ENCODE results near the gene MRPL48.
"Not testable (repeated sequence)": the region's sequence is repeated elsewhere in the genome, so short reads cannot be mapped to it uniquely, and the experiment has no call there.

MRPL48 gene

DNA sequence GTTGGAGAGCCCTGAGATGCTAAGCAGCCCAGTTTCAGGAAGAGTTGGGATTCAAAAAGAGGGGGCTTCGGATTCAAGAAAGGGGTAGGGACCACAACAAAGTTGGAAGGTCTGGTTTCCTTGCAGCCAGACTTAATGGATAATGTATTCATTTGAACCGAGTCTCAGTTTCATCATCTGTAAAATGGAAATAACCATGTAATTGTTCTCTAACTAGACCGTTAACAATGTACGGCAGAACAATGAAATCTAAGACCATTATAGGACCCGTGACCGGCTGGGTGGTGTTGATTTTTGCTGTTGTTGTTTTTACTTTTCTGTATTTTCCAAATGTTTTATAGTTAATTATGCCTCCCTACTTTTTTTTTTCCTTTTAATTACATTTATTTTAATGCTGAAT is 6.4 kb upstream of the MRPL48 start:
- DNase-seq: no peak

DNA sequence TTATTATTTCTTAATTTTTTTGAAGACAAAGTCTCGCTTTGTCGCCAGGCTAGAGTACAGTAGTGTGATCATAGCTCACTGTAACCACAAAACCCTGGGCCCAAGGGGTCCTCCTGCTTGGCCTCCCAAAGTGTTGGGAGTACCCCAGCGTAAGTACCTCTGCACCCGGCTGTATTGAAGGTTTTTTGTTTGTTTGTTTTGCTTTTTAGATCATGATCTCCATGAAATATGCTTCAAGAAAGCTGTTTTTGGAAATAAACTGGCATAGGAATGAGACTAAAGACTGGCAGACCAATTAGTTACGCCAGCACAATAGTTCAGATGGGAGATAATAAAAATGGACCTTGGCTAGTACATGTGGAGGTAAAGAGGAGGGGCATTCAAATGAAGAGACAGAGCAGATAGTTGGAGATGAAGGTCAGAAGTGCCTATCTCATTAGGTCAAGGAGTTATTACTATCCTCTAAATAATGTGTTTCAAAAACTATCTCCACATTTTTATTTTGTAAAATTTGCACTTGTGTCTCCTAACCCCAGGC is 4.1 kb upstream of the MRPL48 start:
- no peak for DNase-seq

DNA sequence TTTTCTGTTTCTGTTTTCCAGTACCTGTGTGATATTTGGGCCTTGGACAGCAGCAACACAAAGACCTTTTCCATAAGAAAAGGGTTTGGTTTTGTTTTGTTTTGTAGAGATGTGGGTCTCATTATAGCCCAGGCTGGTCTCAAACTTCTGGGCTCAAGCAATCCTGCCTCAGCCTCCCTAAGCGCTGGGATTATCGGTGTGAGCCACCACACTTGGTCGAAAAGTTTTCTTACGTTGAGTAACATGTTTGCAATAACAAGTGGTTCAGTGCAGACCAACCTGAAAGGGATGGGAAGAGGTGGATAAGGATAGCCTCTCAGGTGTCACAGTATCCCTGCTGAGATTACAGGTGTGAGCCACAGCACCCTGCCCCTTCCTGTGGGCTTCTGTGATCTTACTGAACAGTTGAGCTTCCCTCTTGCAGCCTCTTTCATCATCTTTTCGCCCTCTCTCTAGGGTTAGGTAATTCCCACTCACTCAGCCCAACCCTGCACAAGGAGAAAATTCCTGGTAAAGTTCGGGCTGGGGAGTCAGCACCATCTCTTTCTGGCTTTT is 3.5 kb upstream of the MRPL48 start:
- no peak for DNase-seq

DNA sequence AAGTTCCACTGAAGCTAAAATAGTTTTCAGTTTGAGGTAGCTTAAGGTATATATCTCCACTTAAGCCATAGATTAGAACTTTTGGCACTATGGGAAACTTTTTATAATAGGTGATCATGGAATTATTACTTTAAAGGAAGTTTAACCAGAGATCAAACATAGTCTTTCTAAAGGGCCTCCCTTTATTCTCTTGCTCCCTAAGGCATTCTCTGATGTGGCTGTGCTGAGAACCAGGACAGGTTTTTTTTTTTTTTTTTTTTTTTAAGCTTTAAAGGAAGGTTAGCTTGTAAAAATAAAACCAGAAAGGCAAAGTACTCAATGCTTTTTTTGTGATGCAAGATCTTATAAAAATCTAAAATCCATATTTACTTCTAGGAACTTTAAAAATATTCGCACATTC is 2.9 kb upstream of the MRPL48 start:
- DNase-seq: no peak

DNA sequence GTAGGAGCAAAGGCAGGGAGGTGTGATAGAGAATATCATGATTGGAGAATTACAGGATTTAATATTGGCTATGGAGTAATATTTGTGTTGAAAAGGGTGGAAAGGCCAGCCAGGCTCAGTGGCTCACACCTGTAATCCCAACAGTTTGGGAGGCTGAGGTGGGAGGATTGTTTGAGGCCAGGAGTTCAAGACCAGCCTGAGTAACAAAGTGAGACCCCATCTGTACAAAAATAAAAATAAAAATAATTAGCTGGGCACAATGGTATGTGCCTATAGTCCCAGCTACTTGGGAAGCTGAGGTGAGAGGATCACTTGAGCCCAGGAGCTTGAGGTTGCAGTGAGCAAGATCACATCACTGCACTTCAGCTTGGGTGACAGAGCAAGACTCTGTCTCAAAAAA is 2.2 kb upstream of the MRPL48 start:
- DNase-seq: not testable (repeated sequence)

DNA sequence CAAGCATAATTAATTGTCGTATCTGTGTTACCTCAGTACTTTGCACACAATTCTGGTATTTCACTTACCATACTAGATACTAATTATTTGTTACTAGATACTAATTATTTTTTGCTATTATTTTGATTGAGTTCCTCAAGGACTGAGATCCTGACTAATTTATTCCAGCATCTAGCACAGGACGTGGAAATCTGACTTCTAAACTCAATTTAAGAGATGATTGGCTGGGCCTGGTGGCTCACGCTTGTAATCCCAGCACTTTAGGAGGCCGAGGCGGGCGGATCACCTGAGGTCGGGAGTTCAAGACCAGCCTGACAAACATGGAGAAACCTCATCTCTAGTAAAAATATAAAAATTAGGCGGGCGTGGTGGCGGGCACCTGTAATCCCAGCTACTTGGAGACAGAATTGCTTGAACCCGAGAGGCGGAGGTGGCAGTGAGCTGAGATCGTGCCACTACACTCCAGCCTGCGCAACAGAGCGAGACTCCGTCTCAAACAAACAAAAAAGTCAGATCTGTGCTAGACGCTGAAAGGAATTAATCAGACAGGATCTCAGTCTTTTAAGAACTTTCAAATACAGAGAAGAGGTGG is 527 bp upstream of the MRPL48 start:
- DNase-seq: no peak

DNA sequence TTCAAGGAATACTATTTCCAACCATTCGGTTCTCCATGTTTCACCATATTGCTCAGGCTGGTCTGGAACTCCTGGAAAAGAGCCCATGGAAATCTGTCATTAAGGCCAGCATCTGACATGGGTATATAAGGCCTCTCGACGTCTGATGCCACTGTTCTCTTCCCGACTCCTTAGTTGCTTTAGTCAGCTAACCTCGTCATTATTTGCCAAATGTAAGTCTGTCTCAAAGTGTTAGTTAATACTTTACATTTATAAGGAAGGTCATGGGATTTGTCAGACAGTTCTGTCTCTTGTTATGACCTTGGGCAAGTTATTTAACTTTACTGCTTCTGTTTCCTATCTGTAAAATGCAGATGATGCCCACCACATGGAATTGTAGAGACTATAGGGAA is 1.6 kb downstream of the MRPL48 start:
- no peak for DNase-seq

DNA sequence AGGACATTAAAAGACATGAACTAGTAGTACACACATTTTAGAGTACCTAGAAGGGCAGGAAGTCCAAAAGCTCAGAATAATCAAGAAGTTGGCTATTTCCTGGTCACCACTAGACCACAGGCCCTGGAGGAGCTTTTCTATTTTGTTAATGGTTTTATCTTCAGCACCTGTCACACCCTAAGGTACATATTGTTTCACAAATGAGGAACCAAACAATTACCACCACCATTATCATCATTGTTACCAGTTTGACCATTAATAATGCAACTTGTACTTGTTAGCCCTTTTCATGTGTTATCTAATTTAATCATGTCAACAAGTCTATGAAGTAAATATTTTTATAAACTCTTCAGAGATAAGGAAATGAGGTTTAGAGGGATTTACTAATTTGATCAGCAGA is 4.9 kb downstream of the MRPL48 start:
- DNase-seq: no peak

DNA sequence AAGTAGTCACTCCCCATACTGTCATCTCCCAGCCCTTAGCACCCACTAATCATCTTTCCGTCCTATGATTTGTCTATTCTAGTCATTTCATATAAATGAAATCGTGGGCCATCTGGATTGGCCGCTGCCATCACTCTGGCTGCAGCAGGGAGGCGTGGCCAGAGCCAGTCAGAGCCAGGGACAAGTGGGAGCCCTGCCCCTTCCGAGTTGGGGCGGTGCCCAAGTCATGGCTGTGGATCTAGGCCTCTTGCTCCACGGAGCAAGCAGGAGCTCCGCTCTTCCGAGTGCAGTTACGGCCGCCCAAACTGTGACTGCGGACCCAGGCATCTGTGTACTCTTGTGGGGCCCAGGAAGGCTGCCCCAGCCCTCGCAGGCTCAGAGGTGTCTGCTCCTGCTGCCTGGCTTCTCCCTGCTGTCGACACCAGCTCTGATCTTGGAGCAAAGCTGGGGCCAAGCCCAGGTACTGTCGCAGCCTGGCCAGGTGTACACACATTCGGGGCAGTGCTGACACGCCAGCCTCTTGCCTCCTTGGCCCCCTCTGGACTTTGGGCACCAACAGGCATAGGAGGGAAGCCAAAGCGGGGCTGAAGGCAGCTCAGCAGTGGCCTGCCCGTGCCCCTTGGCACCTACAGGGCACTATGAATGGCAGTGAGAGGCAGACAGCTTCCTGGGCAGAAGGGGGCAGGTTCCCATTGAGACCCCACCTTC is 8.4 kb downstream of the MRPL48 start:
- no peak for DNase-seq

DNA sequence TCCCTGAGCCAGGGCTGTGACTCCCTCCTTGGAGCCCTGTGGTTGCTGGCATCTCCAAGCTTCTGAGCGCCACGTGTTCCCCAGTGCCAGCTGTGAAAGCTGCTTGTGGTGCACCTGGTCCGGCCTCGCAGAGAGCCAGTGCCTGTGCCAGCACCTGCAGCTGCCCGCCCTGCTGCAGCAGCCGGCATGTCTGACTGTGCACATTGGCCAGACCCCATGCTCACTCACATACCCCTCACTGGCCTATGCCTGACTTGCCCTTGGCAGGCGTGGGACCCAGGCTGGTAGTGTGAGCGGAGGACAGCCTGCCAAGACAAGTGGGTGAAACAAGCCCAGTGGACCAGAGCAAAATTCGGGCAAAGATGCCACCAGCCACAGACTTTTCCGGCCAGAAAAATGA is 9.8 kb downstream of the MRPL48 start:
- no peak for DNase-seq

DNA sequence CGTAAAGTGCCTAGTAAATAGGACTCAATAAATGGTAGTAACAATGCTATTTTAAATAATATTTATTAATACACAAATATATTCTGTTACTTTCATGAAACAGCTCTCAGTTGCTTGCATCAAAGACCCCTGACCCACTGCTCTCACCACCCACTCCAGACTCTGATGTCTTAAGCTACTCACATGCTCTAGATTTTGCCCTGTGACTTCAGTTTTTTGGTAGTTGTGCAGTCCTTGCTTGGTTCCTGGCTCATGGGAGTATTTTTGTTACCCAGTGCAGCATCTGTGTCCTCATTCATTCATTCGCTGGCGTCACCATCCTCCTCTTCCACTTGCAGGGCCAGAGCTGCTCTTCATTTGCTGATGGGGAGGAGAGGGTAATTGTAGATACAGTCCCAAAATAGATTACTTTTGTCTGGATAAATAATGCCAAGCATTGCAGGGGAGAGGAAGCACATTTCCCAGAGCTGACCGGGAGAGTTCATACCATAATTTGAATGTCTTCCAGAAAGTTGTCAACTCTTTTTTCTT is 12.7 kb downstream of the MRPL48 start:
- DNase-seq: no peak

DNA sequence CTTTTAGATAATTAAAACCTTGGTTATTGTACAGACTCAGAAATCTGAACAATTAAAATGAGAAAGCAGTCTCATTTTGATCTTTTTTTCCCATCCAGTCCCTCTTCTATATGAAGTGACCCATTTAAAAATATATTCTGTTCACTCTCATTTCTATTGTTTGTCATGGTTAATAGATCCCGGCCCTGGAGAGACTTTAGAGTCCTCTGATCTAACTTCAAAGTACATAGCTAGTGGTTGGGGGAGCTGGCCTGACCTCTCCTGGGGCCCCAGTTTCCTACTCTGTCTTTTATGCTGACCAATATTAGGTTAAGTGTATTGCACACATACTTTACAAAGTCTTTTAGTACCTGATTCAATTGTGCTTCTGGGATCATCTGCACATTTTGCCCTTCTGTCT is 13.5 kb downstream of the MRPL48 start:
- DNase-seq: no peak

DNA sequence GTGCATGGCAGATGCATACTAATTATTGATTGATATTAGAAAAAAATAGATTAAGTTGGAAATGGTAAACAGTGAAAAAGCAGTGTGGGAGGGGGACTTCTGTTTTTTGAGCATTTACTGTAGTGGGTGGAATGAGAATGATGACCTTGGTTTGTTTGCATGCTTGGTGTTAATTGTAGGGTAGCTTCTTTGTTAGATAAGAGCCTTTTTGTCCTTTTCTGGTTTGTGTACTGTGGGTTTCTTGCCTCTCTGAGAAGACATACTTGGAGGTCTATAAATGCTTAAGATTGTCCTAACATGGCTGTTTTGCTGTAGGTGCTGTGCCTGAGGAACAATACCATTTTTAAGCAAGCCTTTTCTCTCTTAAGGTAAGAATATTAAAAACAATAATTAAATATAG is 17.0 kb downstream of the MRPL48 start:
- no peak for DNase-seq

DNA sequence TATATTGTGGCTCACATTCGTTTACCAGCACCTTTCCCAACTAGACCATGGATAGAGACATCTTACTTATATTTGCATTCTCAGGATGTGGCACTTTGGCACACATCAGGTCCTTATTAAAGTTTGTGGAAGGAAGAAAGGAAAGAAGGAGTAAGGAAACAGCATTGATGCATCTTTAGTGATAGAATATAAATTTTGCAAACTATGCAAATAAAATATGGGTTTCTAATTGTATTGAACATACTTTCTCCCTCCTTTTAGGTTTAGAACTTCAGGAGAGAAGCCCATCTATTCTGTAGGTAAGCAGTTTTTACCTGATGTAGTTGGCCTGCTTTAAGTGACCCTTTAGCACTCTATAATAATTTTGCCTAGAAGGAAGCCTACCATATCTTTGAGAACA is 20.4 kb downstream of the MRPL48 start:
- DNase-seq: no peak

DNA sequence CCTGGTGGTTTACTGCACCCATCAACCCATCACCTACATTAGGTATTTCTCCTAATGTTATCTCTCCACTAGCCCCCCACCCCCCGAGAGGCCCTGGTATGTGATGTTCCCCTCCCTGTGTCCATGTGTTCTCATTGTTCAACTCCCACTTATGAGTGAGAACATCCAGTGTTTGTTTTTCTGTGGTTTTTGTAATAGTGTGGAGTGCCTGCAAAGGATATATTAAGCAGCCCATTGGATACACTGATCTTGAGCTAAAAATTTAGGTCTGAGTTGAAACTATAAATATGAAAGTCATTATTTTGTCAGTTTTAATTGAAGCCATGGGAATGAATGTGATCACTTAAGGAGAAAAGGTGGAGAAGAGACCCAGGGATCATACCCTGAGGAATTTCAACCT is 23.0 kb downstream of the MRPL48 start:
- no peak for DNase-seq

DNA sequence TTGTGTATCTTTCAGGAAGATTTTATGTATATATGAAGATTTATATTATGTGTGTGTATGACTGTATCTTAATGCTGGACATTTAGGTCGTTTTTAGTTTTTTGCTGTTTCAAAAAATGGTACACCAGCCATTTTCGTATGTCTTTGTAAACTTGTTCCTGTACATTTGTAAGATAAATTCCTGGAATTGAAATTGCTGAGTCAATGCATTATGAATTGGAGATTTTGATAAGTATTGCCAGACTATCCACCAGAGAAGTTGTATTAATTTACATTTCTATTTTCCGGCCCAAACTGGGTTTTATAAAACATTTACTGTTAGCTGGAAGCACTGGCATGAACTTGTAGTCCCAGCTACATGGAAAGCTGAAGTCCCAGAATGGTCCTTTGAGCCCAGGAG is 24.6 kb downstream of the MRPL48 start:
- no peak for DNase-seq

DNA sequence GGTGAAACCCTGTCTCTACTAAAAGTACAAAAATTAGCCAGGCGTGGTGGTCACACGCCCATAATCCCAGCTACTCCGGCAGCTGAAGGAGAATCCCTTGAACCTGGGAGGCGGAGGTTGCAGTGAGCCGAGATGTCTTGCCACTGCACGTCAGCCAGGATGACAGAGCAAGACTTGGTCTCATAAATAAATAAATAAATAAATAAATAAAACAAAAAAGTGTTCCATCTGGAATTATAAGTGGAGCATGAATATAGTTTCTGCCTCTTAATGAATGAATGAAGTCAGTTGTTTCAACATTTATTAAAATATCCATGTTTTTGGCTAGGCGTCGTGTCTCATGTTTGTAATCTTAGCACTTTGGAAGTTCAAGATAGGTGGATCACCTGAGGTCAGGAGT is 27.1 kb downstream of the MRPL48 start:
- DNase-seq: no peak

DNA sequence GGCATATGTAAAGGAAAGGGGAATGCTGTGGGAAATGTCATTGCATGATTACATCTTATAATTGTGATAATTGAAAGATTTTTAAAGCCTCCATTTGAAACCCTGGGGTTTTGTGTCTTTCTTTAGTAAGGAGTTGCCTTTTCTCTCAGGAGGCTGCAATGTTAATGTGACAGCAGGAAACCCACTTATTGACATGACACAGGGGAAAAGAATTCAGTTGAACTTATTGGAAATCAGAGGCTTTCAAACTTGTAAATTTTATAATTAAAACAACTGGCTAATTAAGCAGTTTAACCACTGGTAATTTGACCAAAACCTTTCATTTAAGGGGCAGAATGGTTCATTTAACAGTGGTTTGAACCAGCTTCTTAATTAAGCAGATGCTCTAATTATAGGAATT is 31.2 kb downstream of the MRPL48 start:
- DNase-seq: no peak

DNA sequence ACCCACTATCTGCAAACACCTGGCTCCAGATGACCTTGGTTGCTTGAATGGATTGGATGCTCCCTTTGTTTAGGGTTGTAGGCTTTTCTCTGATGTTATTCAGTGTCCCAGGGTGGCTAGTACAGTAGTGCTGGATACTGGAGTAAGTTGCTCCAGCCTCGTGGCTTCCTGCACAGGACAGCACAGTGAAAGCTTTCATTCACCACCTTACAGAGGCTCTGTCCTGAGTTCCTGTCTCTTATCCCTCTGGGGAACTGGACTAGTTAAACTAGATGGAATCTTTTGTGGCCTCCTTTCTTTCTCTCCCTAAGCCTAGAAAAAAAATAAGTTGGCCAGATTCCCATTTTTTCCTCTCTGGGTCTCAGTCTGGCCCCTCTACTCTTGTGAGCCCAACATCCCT is 42.6 kb downstream of the MRPL48 start:
- DNase-seq: no peak

DNA sequence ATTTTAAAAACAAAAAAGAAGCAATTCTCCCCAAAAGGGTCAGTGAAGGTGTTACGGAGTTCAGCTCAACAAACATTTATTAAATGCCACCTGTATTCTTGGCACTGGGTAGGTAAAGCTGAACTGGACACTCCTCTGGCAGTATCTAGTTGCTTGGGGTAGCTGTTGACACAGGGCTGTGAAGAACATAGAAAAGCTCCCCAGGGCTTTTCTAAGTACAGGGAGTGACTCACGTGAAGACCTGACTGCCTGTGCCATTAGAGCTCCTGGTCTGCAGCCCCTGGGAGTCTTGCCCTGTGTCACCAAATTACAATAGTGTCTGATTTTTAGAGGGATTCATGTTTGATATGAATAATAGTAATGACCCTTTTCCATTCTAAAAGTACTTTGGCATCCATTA is 45.4 kb downstream of the MRPL48 start:
- DNase-seq: no peak

DNA sequence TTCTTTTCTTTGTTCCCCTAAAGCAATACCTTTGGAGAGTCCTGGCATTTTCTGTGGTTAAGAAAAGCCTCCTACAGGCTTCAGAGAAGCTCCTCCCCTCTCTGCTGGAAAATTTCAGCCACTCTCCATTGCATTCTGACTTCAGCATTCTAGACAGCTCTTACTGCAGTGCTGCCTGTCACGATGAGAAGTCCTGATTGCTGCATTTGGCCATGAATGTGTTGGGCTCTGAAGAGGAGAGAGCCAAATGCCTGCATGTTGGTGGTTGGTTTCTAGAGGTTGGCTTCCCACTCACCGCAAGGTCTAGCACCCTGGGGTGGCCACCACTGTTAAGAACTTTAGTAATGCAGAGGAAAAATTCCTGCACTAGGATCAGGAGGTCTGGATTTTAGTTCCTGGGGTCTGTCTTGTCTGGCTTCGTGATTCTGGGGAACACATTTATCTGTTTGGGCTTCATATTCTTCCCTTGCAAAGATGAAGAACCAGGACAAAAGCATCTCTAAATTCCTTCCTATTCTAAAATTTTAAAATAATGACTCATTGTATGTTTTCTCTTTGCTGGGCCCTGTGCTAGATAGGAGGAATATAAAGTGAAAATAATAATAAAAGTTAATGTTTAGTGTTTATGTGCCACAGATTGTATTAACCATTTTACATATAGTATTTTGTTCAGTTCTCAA is 50.9 kb downstream of the MRPL48 start:
- no peak for DNase-seq

DNA sequence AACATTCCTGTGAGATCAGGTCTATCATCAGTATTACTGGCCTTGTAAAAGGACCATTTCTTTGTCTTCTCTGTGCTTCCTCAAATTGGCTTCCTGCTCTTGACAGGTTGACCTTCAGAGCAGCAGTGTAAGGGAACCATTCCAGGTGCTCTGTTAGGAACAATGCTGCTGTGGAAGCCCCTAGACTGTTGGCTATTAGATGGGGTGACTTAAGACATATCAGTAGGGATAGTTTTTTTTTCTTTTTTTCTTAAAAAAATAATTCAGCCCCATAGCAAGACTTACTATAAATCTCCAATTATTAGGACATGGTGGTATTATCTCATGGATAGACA is 51.4 kb downstream of the MRPL48 start:
- no peak for DNase-seq

DNA sequence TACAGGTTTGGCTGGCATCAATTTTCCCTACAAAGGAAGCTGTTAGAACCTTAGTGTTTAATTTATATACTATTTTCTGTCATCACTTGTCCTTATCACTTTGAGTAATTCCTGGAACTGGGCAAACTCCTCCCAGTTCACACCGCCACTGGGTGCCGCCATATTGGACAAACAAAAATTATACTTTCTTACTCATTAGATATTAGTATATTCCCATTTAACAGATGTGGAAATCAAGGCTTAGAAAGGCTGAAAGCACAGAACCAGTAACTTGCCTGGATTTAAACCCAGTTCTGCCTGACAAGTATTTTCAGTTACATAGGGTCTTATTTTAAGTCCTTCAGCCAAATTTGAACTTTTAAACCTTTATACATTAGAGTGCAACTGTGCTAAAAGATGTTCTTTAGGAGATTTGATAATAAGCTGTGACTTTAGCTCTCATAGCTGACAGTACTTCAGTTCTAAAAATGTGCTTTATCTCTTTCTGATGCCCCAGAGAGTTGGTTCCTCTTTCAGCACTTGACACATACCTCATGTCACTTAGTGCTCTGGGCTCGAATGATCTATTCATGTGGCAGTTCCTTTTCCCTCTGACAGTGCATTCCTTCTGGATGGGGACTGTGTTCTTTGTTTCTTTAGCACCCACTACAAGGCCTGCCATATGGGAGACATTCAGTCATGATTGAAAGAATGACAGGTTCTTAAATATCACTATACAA is 63.5 kb downstream of the MRPL48 start:
- DNase-seq: no peak

All from DMS 273 treated with DMSO at 0.1 percent for 48 hours (cell line).